Measurements from ENCODE around the gene ARAP3.
"Not testable (repeated sequence)": the region's sequence is repeated elsewhere in the genome, so short reads cannot be mapped to it uniquely, and the experiment has no call there.

ARAP3 gene, protein sequence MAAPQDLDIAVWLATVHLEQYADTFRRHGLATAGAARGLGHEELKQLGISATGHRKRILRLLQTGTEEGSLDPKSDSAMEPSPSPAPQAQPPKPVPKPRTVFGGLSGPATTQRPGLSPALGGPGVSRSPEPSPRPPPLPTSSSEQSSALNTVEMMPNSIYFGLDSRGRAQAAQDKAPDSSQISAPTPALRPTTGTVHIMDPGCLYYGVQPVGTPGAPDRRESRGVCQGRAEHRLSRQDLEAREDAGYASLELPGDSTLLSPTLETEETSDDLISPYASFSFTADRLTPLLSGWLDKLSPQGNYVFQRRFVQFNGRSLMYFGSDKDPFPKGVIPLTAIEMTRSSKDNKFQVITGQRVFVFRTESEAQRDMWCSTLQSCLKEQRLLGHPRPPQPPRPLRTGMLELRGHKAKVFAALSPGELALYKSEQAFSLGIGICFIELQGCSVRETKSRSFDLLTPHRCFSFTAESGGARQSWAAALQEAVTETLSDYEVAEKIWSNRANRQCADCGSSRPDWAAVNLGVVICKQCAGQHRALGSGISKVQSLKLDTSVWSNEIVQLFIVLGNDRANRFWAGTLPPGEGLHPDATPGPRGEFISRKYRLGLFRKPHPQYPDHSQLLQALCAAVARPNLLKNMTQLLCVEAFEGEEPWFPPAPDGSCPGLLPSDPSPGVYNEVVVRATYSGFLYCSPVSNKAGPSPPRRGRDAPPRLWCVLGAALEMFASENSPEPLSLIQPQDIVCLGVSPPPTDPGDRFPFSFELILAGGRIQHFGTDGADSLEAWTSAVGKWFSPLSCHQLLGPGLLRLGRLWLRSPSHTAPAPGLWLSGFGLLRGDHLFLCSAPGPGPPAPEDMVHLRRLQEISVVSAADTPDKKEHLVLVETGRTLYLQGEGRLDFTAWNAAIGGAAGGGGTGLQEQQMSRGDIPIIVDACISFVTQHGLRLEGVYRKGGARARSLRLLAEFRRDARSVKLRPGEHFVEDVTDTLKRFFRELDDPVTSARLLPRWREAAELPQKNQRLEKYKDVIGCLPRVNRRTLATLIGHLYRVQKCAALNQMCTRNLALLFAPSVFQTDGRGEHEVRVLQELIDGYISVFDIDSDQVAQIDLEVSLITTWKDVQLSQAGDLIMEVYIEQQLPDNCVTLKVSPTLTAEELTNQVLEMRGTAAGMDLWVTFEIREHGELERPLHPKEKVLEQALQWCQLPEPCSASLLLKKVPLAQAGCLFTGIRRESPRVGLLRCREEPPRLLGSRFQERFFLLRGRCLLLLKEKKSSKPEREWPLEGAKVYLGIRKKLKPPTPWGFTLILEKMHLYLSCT (N-terminal part only)

DNA sequence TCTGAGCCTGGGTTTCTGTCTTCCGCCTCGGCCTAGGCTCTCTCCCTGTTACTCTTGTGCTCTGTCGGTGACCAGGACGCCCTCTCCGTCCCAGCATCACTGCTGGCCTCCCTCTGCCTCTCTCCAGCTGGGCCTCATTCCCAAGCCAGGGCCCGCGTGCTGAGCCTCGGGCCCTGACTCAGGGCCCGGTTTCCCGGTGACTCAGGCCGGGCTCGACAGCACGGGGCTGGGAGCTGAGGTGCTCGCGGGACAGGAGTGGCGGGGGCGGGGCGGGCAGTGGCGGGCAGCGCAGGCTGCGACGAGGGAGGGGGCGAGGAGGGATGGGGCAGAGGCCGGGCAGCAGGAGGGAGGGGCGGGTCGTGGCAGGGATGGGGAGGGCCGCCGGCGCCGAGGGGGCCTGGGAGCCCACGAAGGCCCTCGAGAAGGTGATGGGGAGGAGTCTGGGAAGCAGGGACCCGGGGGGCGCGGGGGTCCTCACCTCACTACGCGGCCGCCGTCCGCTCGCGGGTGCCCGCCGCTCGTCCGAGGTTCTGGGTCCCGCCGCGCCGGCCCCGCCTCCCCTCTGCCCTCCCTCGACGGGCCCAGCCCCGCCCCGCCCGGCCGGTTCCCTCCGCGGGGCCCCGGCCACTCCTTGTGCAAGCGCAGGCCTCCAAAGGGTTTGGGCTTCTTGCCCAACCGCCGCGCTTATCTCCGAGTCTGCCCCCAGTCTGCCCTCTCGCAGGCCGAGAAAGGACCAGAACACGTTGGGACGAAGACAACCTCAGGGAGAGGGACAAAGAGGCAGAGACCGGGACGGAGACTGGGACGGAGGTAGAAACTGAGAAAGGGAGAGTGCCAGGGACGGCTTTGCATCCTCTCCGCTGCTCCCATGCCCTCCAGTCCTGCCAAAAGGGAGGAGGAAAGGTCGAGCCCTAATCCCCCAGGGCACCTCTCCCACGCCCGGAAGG, at the start of gene ARAP3:
Gene ARAP3, minus strand, starts transcription at position 536 of the 947 bp plus-strand sequence. CDS start 1,744 bp downstream, outside the sequence.
- no peak for FAIRE-seq

DNA sequence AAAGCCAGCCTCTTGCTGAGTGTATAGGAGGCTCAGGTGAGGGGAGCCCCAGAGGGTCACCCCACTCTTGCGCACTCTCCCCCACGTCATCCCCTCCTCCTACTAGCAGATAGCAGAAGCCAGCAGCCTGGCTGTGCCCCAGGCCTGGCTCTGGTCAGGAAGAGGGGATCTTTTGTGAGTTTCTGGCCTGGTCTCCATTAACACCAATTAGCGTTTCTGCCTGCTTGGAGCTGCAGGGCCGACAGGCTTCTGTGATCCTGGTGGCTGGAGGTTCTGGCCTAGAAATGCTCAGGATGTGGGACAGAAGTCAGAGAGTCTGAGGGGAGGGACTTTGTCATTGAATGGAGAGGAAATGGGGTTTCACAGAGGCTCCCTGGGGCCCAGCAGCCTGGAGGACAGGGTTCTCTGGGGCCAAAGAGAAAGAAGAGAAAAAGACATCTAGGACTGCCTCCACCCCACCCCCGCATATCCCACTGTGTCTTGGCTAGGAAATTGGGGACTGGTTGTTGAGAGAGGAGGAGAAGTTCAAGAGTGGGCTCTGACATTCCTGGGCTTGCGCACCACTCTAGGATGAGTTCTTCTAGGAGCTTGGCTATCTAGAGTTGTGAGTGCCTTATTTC, 47.5 kb upstream of the ARAP3 start:
- no peak for FAIRE-seq

DNA sequence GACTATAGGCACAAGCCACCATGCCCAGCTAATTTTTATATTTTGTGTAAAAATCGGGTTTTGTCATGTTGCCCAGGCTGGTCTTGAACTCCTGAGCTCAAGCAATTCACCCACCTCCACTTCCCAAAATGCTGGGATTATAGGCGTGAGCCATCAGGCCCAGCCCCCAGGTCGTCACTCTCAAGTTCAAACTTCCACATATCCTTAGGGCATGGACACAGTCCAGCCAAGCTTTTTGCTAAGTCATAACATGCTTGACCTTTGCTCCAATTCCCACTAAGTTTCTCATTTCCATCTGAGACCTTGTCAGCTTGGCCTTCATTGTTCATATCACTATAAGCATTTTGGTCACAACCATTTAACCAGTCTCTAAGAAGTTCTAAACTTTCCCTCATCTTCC, 43.9 kb upstream of the ARAP3 start:
- no peak for FAIRE-seq

DNA sequence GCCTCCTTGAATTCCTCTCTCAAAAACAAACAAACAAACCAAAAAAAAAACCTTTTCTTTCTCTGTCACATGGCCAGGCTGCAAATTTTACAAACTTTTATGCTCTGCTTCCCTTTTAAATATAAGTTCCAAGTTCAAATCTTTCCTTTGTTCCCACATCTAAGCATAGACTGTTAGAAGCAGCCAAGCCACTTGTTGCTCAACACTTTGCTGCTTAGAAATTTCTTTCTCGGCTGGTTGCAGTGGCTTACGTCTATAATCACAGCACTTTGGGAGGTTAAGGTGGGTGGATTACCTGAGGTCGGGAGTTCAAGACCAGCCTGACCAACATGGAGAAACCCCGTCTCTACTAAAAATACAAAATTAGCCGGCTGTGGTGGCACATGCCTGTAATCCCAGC, 43.1 kb upstream of the ARAP3 start:
- FAIRE-seq: not testable (repeated sequence)

DNA sequence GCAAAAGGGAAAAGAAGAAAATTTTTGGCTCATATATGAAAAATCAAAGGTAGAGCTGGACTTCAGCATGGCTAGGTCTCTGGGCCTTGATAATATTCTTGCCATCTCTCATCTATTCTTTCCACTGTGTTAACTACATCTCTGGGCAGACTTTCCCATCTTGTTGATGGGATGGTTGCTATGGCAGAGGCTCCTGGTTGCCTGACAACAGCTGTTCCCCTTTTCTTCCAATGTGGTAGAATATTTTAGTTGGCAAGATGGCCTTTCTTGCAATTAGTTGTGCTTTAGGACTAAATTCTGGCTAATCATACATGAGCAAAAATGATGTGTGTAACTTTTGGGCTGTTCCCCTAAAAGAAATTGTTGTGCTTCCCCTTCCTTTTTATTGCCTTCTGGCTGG, 40.2 kb upstream of the ARAP3 start:
- no peak for FAIRE-seq

DNA sequence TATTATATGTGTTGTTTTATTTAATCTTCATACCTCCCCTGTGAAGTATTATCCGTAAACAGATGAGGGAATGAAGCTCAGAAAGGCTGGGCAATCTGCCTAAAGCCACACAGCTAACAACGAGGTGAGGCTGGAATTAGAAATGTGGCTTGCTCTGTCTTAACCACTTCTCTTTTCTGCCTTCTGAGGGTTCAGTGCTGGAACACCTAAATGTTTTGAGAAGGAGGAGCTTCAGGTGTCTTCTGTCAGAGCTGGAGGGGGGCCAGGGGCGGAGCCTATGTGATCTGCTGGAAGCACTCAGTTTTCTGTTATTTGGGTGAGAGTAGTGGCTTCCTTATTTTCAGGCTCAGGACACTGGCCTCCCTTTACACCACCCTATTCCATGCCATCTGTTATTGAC, 35.0 kb upstream of the ARAP3 start:
- FAIRE-seq: no peak

DNA sequence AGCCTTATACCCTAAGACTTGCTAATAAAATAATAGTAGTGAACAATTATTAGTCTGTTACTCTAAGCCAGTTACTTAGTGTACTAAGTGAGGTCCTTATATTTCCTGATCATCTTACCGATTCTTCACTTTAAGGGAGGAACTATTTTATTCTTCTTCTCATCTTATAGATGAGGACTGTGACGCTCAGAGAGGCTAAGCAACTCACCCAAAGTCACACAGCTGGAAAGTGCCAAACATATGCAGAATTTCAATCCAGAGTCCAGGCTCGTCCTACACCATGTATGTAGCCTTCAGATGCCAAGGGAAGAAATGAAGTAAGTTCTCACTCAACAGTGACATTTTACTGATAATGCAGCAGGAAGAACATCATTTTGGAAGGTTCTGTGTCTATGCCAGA, 34.4 kb upstream of the ARAP3 start:
- no peak for FAIRE-seq

DNA sequence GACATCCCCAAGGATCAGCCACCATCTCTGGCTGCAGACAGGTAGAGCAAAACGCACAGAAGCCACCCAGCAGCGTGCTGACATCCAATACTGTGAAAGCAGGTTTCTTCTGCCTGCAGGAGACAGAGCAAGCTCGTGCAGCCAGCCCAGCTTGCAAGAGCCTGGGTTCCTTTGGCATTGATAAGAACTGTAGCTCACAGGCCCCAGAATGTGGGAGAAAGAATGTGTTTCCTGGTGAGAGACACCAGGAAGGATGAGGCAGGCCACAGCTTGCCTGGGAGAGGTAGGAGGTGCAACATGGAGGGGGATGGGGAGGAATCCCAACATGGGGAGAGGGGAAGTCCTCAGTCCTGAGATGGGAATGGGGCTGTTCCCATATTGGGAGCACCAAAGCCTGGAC, 34.0 kb upstream of the ARAP3 start:
- no peak for FAIRE-seq

DNA sequence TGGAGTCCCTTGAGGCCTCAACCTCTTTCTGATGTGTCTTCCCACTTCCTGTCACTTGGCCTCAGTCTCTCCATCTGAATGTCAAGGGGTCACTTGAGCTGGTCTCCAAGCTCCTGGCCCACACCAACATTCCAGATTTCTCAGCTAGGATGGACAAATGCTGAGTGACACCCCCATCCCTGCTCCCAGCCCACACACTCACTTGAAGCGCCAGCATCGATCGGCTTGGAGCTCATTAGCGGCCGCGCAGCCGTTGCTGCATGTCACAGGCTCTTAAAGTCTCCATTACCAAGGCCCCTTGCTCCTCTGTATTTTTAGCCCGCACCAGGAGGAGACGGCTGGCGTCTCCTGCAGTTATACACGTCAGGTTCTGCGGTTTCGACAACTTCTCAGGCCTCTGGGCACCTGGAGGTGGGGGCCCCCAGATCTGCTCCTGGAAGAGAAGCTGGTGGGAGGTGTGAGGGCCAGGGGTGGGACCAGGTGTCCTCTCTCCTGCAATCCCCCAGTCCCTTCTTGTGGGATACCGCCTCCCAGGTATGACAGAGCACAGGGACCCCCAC, 33.4 kb upstream of the ARAP3 start:
- no peak for FAIRE-seq

DNA sequence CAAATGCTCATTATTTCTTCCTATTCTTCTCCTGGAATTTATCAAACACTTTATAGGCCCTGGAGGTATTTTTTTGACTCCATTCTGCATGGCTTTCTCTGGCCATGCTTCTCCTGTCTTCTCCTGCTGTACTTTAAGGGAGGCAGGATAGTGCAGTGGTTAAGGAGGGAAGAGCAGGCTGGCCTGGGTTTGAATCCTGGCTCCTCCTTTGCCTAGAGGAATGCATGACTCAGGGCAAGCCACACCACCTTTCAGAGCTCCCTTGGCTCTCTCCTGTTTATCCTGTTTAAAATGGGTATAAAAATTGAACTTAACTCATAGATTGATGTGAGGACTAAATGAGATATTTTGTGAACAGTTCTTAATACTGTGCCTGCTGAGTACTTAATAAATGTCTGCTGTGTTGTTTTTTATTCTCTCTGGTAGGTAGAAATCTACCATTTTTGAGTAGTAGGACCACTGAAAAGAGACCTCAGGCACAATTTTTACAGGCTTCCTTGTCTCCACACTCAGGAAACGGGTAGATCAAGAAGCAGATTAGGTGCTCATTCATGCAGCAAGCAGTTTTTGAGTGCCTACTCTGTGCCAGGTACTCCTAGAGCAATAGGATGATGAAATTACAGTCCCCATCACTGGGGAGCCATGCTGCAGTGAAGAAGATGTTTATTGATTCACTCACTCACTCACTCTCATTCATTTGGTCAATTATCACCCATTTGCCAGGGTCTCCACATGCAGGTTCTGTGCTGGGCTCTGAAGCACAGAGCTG, 32.7 kb upstream of the ARAP3 start:
- no peak for FAIRE-seq

DNA sequence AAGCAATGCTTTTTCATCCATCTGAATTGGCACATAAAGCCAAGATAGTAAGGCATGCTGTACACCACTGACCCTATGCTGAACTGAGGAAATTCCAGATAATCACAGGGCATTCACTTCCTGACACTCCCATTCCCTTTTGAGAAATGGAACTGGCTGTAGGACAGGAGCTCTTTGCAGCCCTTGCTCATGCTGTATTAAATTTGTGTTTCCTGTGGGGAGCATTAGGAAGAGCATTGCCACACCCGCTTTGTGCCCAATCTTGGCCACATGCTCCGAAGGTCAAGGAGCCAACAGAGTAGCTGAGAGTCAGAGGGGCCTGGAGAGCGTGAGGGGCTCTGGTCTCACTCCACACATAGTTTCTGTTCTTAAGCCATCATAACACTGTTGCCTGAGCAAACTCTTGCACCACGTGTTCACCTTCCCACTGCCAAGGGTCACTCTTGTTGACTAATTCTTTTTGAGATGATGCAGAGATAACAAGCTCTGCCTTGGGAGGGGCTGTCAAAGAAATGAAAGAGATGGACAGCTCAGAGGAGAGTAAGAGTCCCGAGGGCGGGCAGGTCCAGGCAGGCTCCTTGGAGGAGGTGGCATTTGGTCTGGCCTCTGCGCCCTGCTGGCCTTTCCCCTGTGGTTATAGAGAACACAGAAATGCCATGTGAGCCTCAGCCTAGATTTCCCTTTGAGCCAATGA, 31.7 kb upstream of the ARAP3 start:
- FAIRE-seq: no peak

DNA sequence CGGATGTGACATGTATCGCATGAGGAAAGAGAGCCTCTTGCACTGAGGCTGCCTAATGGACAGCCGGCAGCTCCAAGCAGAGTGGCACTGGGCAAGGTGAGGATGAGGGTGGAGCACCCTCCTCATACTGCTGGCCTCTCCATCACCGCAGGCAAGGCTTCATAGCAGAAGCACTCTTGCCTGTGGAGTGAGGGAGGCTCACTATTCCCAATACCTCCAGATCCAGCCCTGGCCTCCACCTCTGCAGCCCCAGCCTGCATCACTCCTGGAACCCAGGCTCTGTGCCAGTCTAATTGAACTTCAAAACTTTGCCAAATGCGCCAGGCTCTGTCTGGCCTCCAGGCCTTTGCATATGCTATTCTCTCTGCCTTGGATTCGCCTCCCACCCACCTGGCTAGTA, 29.7 kb upstream of the ARAP3 start:
- FAIRE-seq: no peak

DNA sequence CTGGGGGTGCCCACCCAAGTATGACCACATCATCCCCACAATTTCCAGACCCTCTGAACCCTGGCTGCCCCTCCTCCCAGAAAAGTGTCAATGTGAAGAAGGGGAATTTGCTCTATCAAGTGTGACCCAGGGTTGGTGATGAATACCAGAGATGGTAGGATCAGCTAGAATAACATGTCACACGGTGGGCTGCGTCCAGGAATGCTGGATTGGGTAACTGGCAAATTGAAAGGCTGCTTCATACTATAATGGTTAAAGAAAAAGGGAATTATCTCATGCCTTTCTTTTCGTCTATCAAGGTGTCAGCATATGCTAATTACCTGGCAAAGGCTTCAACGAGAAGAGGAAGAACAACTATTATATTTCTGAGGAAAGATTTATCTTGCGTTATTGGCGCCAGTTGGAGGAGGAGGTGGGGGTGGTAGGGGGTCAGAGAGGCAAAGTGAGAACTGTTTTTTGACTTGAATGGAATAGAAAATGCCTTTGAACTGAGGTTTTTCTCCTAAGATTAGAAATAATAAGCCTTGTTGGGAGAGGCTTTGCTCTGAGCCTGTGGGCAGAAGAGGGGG, 27.8 kb upstream of the ARAP3 start:
- no peak for FAIRE-seq

DNA sequence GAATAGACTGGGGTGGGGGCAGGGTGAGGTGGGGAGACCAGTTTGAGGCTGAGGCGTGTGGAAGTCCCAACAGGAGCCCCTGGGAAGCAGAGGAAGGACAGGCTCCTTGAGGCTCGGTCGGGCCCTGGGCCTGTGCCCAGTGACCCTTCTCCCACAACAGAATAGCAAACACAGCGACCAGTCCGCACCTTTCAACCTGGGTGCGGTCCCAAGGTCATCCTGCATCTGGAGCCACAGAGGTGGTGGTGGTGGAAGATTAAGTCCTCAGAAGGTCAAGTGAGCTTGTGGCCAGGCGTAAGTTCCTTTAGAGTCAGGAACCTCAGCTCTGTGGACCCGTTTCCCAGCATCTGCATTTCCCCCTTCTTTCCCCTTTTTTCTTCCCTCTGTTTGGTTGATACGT, 26.0 kb upstream of the ARAP3 start:
- FAIRE-seq: no peak

DNA sequence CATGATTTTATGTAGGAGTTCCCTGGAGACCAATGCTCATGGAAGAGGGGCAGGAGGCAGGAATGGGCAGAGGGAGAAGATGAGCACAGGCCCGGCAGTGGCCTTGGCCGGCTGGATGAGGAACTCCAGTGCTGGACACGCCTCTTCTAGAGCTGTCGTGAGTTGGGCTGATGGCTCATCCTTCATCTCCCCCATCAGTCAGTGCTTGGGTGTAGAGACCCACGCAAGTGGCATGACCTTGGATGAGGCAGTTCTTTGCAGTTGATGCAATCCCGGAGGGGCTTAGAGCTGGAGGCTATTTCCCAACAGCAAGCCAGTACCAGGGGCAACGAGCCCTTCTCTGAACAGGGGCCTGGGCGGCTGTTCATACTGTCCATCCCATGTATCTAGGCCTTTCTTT, 25.5 kb upstream of the ARAP3 start:
- FAIRE-seq: no peak

DNA sequence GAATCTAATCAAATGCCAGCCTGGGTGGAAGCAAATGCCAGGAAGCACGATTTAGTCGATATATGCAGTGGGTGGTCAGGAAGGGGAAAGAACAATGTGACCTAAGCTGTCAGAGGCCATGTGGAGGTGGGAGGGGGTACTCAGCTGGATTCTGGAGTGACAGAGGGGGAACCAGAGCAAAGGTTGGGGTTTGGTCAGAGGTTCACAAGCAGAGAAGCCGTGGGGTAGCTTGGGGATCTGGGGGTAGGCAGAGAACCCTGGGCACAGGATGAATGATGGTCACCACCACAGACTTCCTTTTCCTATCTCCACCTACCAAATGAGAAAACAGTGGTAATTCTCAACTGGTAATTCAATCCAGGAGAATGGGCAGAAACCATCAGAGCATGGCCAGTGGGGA, 24.1 kb upstream of the ARAP3 start:
- no peak for FAIRE-seq

DNA sequence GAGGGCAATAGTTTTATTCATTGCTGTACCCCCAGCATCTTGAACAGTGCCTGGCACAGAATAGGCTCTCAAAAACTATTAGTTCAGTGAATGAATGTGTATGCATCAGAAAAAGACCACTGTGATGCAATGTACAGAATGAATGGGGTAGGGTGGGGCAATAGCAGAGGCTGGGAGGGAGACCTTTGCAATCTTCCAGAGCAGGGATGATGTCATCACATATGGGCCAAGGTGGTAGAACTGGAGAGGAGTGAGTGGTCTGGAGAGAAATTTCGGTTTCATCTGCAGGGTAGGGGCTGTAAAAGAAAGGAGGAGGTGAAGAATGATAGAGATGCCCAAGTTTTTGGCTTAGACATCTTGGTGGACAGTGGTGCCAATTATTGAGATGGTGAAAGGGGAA, 23.4 kb upstream of the ARAP3 start:
- FAIRE-seq: no peak

DNA sequence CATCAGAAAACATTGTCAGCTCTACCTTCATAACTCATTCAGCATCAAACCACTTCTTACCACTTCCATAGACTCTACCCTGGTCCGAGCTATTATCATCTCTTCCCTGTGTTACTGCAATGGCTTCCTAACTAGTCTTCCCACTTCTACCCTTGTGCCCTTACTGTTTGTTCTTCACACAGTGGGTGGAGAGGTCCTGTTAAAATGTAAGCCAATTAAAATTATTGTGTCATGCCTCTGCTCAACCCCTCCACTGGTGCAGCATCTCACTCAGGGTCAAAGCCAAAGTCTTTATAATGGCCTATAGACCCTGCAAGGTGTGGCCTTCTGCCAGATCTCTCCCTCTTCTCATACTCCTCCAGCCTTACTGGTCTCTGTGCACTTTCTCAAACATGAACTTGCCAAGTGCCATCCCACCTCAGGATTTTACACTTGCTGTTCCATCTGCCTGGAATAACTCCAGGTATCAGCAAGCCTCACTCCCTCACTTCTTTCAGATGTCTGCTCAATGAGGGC, 22.8 kb upstream of the ARAP3 start:
- no peak for FAIRE-seq

DNA sequence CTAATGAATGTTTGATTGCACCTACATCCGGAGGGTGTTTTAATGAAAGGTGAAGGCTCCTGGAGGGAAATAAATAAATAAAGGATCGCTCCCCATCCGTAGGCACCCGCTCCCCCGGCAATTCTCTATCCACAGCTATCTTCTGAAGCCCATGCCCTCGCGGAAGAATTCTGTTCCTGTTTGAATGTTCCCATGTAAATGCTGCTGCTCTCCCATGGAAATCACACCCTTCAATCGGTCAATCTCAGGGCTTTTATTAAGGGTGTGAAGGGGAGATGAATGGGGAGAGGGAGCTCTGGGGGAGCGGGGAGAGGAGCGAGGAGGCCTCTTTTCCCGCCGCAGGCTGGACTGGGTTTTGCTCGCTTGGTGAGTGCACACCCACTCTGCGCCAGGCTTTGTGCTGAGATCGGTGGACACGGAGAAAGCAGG, 21.1 kb upstream of the ARAP3 start:
- FAIRE-seq: no peak
